ENCODE data around the gene ADAMTS18.

ADAMTS18 gene

GRCh38 chr16:77433146-77433545 is 1.7 kb downstream of the ADAMTS18 start:
- DNase-seq = no peak

DNA sequence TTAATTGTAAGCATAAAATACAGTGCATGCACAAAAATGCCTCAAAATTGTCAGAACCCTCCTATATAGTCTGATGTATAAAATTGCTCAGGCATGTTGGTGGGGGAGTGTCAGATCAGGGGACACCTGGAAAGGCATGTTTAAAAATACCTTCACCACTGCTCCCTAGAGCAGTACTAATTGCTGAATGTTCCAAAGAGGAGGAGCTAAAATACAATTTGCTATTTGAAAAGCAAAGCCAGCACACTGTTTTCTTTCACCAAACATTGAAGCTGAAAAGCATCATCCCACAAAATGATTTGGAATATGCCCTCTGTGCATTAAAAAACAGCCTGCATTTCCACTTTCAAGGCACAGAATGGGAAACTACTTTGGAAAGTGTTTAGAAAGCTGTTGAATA is 2.6 kb downstream of the ADAMTS18 start:
- no peak for DNase-seq

DNA sequence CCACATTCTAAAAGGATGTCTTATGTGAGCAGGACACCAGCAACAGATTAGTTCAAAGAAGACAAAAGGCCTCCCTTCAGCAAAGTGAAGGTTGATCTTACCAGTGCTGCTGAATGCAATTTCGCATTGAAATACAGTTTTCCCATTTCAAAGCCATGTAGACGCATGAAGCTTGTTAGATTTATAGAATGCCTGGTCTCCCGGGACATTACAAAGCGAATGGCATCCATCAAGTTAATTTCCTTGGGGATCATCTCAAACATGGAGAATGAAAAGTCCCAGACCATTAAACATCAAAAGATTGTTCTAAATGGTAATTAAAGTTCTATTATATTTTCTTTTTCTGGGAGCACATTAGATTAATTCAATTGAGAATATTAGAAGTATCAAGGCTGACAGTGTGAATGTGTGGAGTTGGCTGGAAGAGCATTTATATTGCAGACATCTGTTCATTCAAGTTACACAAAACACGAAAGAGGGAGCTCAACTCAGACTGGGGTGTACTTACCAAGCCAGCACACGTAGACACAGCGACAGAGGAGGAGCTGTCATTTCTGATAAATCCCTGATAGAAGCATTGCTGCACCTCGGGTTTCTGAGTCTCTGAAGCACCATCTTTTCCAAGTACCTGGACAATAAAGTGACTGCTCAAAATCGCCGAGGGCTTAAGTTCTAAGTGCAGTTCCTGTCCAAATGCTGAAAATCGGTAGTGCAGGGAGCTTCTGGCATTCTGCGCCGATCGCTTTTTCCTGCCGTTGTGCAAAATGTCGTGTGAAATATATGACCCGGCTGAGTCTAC is 3.8 kb downstream of the ADAMTS18 start:
- DNase-seq = no peak

DNA sequence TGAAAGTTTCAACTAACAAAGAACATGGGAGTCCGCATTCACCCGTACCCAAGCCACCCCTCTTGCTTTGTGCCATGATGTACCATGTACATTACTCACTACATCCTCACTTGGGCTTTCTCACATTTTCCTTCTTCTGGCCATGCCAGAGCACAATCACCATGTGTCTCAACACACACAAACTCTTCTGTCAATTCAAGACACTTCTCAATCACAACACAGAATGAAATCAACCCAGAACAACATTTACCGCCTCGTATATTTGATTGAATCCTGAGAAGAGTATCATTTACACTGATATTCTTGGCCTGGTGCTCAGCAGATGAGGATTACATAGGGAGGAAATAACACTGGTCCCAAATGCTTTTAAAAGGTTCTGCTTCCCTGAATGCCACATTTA is 4.5 kb downstream of the ADAMTS18 start:
- DNase-seq = no peak

- DNase-seq = no peak
Observed at GRCh38 chr16:77424871-77425604, 9.8 kb downstream of the ADAMTS18 start.

- no peak for DNase-seq
Observed at GRCh38 chr16:77422196-77422784, 12.5 kb downstream of the ADAMTS18 start.

DNA sequence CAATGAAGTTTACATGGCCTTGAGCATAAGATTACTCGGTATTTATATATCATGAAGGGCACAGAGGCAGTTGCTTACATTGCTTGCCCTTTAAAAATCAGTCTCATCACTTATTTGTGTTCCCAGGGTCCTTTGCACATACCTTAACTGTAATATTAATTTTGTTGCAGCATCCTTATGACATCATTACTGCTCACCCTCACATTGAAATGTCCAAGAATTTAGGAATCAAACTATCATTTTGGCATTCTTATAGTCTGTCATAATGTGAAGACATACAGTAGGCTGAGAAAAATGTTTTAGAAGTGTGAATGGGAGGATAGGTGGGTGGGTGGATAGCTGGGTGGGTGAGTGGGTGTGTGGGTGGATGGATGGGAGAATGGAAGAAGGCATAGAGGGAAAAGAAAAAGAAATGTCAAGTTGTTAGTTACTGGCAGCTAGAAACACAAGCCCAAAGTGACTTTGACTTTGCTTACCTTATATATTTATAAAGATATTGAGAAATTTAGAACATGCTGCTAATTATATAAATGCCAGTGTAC is 17.8 kb downstream of the ADAMTS18 start:
- DNase-seq = no peak

- DNase-seq = no peak
Observed at GRCh38 chr16:77414752-77415231, 20.0 kb downstream of the ADAMTS18 start.

DNA sequence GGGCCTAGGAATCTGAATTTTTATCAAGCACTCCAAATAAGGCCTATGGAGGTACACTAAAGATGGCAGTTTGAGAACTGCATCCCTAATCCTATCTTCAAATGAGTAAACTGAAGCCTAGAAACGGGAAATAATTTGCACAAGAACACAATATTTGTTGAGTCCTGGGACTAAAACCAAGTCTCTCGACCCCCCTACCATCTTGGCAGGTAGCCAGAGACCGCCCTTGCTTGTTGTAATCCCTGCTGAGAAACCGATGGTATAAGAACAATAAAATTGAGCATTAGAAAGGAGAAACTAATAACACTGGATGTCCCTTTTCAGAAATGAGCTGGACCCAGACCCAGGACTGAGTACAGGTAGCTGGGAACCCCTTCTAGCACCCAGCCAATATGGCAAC is 24.4 kb downstream of the ADAMTS18 start:
- DNase-seq = no peak

- DNase-seq = no peak
Observed at GRCh38 chr16:77409311-77409710, 25.5 kb downstream of the ADAMTS18 start.

- DNase-seq = no peak
Observed at GRCh38 chr16:77408607-77409006, 26.2 kb downstream of the ADAMTS18 start.

- DNase-seq = no peak
Observed at GRCh38 chr16:77406680-77407079, 28.2 kb downstream of the ADAMTS18 start.

GRCh38 chr16:77404775-77405174 is 30.1 kb downstream of the ADAMTS18 start:
- DNase-seq = no peak

GRCh38 chr16:77403732-77404131 is 31.1 kb downstream of the ADAMTS18 start:
- no peak for DNase-seq

GRCh38 chr16:77402672-77403071 is 32.2 kb downstream of the ADAMTS18 start:
- DNase-seq = no peak

GRCh38 chr16:77402118-77402517 is 32.7 kb downstream of the ADAMTS18 start:
- DNase-seq = no peak

DNA sequence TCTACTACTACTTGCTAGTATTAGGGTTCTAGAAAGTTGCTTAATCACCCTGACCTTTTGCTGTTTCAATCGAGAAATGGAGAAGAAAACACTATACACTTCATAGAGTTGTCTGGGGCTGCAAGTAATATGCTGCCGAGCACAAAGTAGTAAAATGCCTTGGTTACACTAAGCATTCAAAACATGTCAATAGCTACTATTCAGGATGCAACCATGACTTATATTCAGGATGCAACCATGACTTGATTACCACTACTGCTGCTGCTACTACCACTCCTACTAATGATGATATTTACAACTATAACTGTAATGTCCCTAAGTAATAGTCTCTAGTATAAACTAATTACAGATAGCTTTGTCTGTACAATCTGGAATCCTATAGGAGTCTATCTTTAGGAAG is 35.3 kb downstream of the ADAMTS18 start:
- no peak for DNase-seq

GRCh38 chr16:77399066-77399465 is 35.8 kb downstream of the ADAMTS18 start:
- DNase-seq = no peak

DNA sequence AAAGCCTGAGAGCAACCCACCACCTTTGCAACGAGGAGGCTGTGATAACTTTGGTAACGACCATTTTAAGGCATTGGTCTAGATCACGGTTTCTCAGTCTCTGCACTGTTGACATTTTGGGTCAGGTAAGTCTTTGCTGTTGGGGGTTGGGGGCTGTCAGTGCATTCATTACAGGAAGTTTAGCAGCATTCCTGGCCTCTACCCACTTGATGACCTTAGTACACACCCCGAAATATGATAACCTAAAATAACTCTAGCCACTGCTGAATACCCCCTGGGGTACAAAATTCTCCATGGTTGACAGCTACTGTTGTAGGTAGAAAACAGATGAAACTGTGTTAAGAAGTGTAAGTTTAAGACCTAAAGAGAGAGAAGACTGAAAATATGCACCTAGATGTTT is 36.3 kb downstream of the ADAMTS18 start:
- no peak for DNase-seq

DNA sequence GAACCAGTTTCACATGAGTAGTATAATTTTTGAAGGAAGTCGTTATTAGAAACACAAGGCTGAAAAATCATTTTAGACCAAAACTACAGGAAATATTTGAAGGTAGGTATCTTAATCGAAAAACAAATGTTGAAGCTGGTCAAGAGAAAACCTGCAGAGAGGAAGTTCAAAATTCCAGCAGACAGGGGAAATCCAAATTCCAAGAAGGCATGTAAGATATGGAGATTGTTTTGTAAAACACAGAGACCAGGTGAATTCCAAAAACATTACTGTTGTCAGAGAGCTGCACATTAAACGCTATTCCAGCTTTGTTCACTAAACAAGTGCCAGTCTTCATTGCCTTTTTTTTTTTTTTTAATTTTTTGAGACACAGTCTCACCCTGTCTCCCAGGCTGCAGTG is 38.4 kb downstream of the ADAMTS18 start:
- DNase-seq = no peak

GRCh38 chr16:77394699-77395098 is 40.1 kb downstream of the ADAMTS18 start:
- DNase-seq = no peak

- DNase-seq = no peak
Observed at GRCh38 chr16:77393955-77394354, 40.9 kb downstream of the ADAMTS18 start.

DNA sequence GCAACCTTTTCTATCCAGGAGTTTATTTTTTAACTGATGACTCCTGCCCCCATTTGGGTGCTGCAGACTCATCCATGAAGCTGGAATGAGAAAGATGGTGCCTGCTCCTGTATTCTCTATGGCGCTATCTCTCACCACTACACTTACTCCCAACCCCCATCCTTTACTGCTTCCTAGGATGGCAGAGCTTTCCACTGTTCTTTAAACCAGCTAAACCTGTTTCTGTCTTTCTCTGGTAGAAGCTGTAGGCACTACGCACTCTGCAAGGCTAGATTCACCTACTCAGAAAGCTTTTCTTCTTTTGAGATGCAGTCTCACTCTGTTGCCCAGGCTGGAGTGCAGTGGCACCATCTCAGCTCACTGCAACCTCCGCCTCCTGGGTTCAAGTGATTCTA is 47.0 kb downstream of the ADAMTS18 start:
- no peak for DNase-seq

Measured in NCI-H446 treated with DMSO at 0.1 percent for 48 hours (cell line).